ENCODE measurements around the gene HS3ST5.
A peak's percentile ranks its signal among the peaks of the same experiment; 100 is the strongest.

The HS3ST5 gene

GRCh38 chr6:114344971-114345275 lies 2.1 kb upstream of the HS3ST5 start:
- H3K36me3 ChIP-seq: no peaks in the 10 kb centered on the region
- H3K4me1 ChIP-seq: peaks cover 0 to 27% (median 20%) of the 10 kb centered on the region in 4 donors
- DNase-seq: no peak
- no peak overlapping the region for H3K4me3 ChIP-seq
- intact Hi-C loops (cut with DNase I; ENCODE audit: low total_unique reads): no loop called here
- TF ChIP-seq CTCF (IDR thresholded peaks at IDR 0.05): no peak
- H3K27ac ChIP-seq: no peak overlapping the region
- no peaks in the 10 kb centered on the region for H3K9me3 ChIP-seq
- peaks cover 0 to 25% of the 10 kb centered on the region in 2 donors for H3K27me3 ChIP-seq

- Histone ChIP-seq H3K36me3 (no peaks in the 10 kb centered on the region), H3K4me3 (no peak overlapping the region), H3K4me1 (peaks cover 0 to 27% (median 20%) of the 10 kb centered on the region in 4 donors), H3K9me3 (no peaks in the 10 kb centered on the region), H3K27ac (no peak overlapping the region), H3K27me3 (peaks cover 0 to 25% of the 10 kb centered on the region in 2 donors)
- TF ChIP-seq CTCF (IDR thresholded peaks at IDR 0.05): no peak
- no peak for DNase-seq
- intact Hi-C loops (cut with DNase I; ENCODE audit: low total_unique reads): no loop called here
Measured at GRCh38 chr6:114344246-114344970, 1.6 kb upstream of the HS3ST5 start.

GRCh38 chr6:114343782-114344144 lies 940 bp upstream of the HS3ST5 start:
- no peak overlapping the region for H3K27ac ChIP-seq
- intact Hi-C loops (cut with DNase I; ENCODE audit: low total_unique reads): no loop called here
- H3K36me3 ChIP-seq: no peaks in the 10 kb centered on the region
- no peak for TF ChIP-seq CTCF (IDR thresholded peaks at IDR 0.05)
- DNase-seq: no peak
- H3K9me3 ChIP-seq: no peaks in the 10 kb centered on the region
- H3K4me1 ChIP-seq: peaks cover 0 to 27% (median 20%) of the 10 kb centered on the region in 4 donors
- H3K4me3 ChIP-seq: peak overlapping the region; percentile 52 to 59
- H3K27me3 ChIP-seq: peaks cover 0 to 25% of the 10 kb centered on the region in 2 donors

- DNase-seq: no peak
- no peak for TF ChIP-seq CTCF (IDR thresholded peaks at IDR 0.05)
- no peaks in the 10 kb centered on the region for H3K9me3 ChIP-seq
- H3K4me1 ChIP-seq: peaks cover 0 to 27% (median 20%) of the 10 kb centered on the region in 4 donors
- H3K36me3 ChIP-seq: no peaks in the 10 kb centered on the region
- H3K27me3 ChIP-seq: peaks cover 0 to 25% of the 10 kb centered on the region in 2 donors
- H3K4me3 ChIP-seq: peak overlapping the region; percentile 52 to 59
- intact Hi-C loops (cut with DNase I; ENCODE audit: low total_unique reads): no loop called here
- no peak overlapping the region for H3K27ac ChIP-seq
Measured at GRCh38 chr6:114342086-114342825, 567 bp downstream of the HS3ST5 start.

GRCh38 chr6:114339706-114340105 lies 3.1 kb downstream of the HS3ST5 start:
- Histone ChIP-seq H3K4me1 (peaks cover 0 to 27% (median 20%) of the 10 kb centered on the region in 4 donors), H3K4me3 (no peak overlapping the region), H3K27ac (no peak overlapping the region), H3K9me3 (no peaks in the 10 kb centered on the region), H3K27me3 (peaks cover 0 to 17% of the 10 kb centered on the region in 2 donors), H3K36me3 (no peaks in the 10 kb centered on the region)
- no peak for TF ChIP-seq CTCF (IDR thresholded peaks at IDR 0.05)
- DNase-seq: no peak
- intact Hi-C loops (cut with DNase I; ENCODE audit: low total_unique reads): no loop called here
